DND-41 (cell line): ENCODE results near the gene RERG.
"Not testable (repeated sequence)": the region's sequence is repeated elsewhere in the genome, so short reads cannot be mapped to it uniquely, and the experiment has no call there.

Source experiments
- ATAC-seq: fragments of 200-7000 bp; cut with Tn5 transposase; 3 replicates; pipeline ENCODE4 v1.9.1; 2021; ENCODE audit warnings: low read depth; ENCODE audit not compliant: insufficient read depth
- DNase-seq: peaks from one replicate; pipeline ENCODE4 v3.0.0-alpha.2; 2020
- H2AFZ ChIP-seq: 2 replicates; pipeline ENCODE4 v1.6.0; 2012; ENCODE audit warnings: low read depth, low read length
- H3K27ac ChIP-seq: 2 replicates; pipeline ENCODE4 v1.5.1; 2012; ENCODE audit warnings: low read length, inconsistent platforms
- H3K27me3 ChIP-seq: fragments of 200-600 bp; sonication (generic); 2 replicates; pipeline ENCODE4 v1.6.0; 2012; ENCODE audit warnings: low read length, mild to moderate bottlenecking, inconsistent platforms; ENCODE audit not compliant: insufficient read depth, poor library complexity
- H3K36me3 ChIP-seq: 2 replicates; pipeline ENCODE4 v1.5.1; 2012; ENCODE audit warnings: low read length, inconsistent platforms; ENCODE audit not compliant: insufficient read depth
- H3K4me1 ChIP-seq: 2 replicates; pipeline ENCODE4 v1.5.1; 2012; ENCODE audit warnings: mild to moderate bottlenecking, low read length; ENCODE audit not compliant: insufficient read depth
- H3K4me2 ChIP-seq: 2 replicates; pipeline ENCODE4 v1.6.0; 2012; ENCODE audit warnings: mild to moderate bottlenecking, moderate library complexity, low read length, inconsistent platforms; ENCODE audit not compliant: insufficient read depth
- H3K4me3 ChIP-seq, 2 experiments: fragments of 200-600 bp in 1 of 2; shearing (Covaris generic) in 1 of 2; 2 replicates each; pipeline ENCODE4 v1.5.1; 2012 to 2016; ENCODE audit warnings: inconsistent platforms in 2 of 2, low read length in 2 of 2, mild to moderate bottlenecking in 2 of 2, low read depth in 1 of 2, moderate library complexity in 1 of 2
- H3K79me2 ChIP-seq: 2 replicates; pipeline ENCODE4 v1.6.0; 2012; ENCODE audit warnings: low read length, inconsistent platforms; ENCODE audit not compliant: insufficient read depth
- H3K9ac ChIP-seq: 2 replicates; pipeline ENCODE4 v1.6.0; 2012; ENCODE audit warnings: low read depth, mild to moderate bottlenecking, inconsistent platforms, low read length, moderate library complexity
- H3K9me3 ChIP-seq: 2 replicates; pipeline ENCODE4 v1.5.1; 2012; ENCODE audit warnings: low read length, moderate library complexity, mild to moderate bottlenecking, inconsistent platforms; ENCODE audit not compliant: insufficient read depth, severe bottlenecking
- H4K20me1 ChIP-seq: 2 replicates; pipeline ENCODE4 v1.6.0; 2012; ENCODE audit warnings: low read length; ENCODE audit not compliant: insufficient read depth
- EZH2 ChIP-seq: IDR thresholded peaks from 3 replicates; pipeline ENCODE4 v1.6.1; 2012; ENCODE audit warnings: borderline replicate concordance, low read depth, mild to moderate bottlenecking, moderate library complexity, low read length, inconsistent platforms; ENCODE audit not compliant: severe bottlenecking
- TF ChIP-seq, protein P1 (sequence below): IDR thresholded peaks from 2 replicates; pipeline ENCODE4 v1.5.1; 2012; ENCODE audit warnings: borderline replicate concordance, low read length, moderate library complexity, mild to moderate bottlenecking; ENCODE audit not compliant: poor library complexity, severe bottlenecking; ENCODE audit errors: extremely low read depth

The RERG gene

DNA sequence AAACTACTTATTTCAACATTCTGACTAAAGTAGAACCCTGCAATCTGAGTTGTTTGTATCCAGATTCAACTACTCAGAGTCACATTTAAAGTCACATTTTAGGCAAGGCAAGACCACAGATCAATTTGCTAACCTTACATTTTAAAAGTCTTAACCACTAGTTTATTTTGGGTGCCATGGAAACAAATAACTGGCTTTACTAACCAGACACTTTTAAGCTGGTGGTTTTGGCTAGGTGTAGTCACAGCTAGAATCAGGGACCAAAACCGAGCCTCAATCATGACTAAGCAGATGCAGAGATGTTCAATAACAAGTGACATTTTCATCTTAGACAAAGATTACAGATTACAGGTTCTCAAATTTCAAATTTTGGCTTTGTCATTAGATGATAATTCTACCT lies 133.1 kb downstream of the RERG start:
- Histone ChIP-seq H2AFZ (no peak overlapping the region), H3K9me3 (no peaks in the 10 kb centered on the region), H3K4me2 (no peak overlapping the region), H3K9ac (no peak overlapping the region), H3K79me2 (no peaks in the 10 kb centered on the region), H4K20me1 (no peaks in the 10 kb centered on the region), H3K4me3 (no peak overlapping the region), H3K4me1 (no peaks in the 10 kb centered on the region), H3K27ac (no peak overlapping the region), H3K36me3 (no peaks in the 10 kb centered on the region), H3K27me3 (peaks cover 18% of the 10 kb centered on the region)
- TF ChIP-seq EZH2: no peak
- TF ChIP-seq, protein P1, sequence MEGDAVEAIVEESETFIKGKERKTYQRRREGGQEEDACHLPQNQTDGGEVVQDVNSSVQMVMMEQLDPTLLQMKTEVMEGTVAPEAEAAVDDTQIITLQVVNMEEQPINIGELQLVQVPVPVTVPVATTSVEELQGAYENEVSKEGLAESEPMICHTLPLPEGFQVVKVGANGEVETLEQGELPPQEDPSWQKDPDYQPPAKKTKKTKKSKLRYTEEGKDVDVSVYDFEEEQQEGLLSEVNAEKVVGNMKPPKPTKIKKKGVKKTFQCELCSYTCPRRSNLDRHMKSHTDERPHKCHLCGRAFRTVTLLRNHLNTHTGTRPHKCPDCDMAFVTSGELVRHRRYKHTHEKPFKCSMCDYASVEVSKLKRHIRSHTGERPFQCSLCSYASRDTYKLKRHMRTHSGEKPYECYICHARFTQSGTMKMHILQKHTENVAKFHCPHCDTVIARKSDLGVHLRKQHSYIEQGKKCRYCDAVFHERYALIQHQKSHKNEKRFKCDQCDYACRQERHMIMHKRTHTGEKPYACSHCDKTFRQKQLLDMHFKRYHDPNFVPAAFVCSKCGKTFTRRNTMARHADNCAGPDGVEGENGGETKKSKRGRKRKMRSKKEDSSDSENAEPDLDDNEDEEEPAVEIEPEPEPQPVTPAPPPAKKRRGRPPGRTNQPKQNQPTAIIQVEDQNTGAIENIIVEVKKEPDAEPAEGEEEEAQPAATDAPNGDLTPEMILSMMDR: no peak
- DNase-seq (no peak), ATAC-seq (no peak)

DNA sequence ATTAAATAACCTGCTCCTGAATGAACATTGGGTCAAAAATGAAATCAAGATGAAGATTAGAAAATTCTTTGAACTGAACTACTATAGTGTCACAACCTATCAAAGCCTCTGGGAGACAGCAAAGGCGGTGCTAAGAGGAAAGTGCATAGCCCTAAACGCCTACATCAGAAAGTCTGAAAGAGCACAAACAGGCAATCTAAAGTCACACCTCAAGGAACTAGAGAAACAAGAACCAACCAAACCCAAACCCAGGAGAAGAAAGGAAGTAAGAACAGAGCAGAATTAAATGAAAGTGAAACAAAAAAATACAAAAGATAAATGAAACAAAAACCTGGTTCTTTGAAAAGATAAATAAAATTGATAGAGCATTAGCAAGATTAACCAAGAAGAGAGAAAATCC lies 143.5 kb downstream of the RERG start:
- H3K4me1 ChIP-seq, H3K36me3 ChIP-seq, ATAC-seq, H3K9ac ChIP-seq, DNase-seq, H3K27me3 ChIP-seq, H4K20me1 ChIP-seq, H3K4me3 ChIP-seq, H3K4me2 ChIP-seq, H2AFZ ChIP-seq, H3K79me2 ChIP-seq, H3K27ac ChIP-seq, H3K9me3 ChIP-seq: not testable (repeated sequence)

DNA sequence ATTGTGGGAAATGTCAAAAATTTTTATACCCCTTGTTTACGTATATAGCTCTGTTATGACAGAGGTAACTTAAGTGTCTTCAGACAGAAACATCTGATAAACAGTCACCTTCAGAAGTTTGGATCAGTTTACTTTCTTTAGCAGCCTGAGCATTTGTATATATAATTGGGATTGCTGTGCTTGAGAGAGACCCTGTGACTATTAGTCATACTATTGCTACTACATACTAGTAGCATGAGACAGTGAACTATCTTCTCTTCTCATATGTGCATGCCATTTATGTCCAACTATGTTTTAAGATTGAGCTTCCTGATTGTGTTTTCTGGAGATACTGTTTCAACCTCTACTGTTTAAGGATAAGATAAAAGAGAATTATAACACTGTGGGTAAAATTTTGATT lies 146.9 kb downstream of the RERG start:
- Histone ChIP-seq H3K4me3 (no peak overlapping the region), H4K20me1 (no peaks in the 10 kb centered on the region), H3K27me3 (peaks cover 3% of the 10 kb centered on the region), H2AFZ (no peak overlapping the region), H3K9me3 (no peaks in the 10 kb centered on the region), H3K4me2 (no peak overlapping the region), H3K36me3 (no peaks in the 10 kb centered on the region), H3K27ac (no peak overlapping the region), H3K79me2 (no peaks in the 10 kb centered on the region), H3K9ac (no peak overlapping the region), H3K4me1 (no peaks in the 10 kb centered on the region)
- DNase-seq: no peak
- no peak for ATAC-seq
- no peak for TF ChIP-seq EZH2
- TF ChIP-seq, protein P1: no peak

DNA sequence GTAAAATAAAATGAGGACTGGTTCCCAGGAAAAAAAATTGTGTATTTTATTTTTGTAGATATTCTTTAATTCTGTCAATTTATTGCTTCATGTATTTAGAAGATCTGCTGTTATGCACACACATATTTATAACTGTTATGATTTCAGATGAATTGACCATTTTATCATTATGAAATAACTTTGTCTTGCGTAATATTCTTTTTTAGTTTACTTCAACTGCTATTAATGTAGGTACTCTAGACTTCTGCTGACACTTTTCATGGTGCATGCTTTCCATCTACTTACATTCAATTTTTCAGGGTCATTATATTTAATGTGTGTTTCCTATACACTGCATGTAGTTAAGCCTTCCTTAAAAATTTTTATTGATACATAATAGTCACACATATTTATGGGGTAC lies 162.1 kb downstream of the RERG start:
- TF ChIP-seq, protein P1: no peak
- no peak for TF ChIP-seq EZH2
- Histone ChIP-seq H4K20me1 (no peaks in the 10 kb centered on the region), H3K9ac (no peak overlapping the region), H3K27me3 (no peaks in the 10 kb centered on the region), H3K4me1 (no peaks in the 10 kb centered on the region), H3K79me2 (no peaks in the 10 kb centered on the region), H3K4me2 (no peak overlapping the region), H3K27ac (no peak overlapping the region), H3K36me3 (no peaks in the 10 kb centered on the region), H3K9me3 (no peaks in the 10 kb centered on the region), H2AFZ (no peak overlapping the region), H3K4me3 (no peak overlapping the region)
- DNase-seq (no peak), ATAC-seq (no peak)
